ENCODE data around the gene WDR26.
"Not testable (repeated sequence)": the region's sequence is repeated elsewhere in the genome, so short reads cannot be mapped to it uniquely, and the experiment has no call there.

Gene WDR26

DNA sequence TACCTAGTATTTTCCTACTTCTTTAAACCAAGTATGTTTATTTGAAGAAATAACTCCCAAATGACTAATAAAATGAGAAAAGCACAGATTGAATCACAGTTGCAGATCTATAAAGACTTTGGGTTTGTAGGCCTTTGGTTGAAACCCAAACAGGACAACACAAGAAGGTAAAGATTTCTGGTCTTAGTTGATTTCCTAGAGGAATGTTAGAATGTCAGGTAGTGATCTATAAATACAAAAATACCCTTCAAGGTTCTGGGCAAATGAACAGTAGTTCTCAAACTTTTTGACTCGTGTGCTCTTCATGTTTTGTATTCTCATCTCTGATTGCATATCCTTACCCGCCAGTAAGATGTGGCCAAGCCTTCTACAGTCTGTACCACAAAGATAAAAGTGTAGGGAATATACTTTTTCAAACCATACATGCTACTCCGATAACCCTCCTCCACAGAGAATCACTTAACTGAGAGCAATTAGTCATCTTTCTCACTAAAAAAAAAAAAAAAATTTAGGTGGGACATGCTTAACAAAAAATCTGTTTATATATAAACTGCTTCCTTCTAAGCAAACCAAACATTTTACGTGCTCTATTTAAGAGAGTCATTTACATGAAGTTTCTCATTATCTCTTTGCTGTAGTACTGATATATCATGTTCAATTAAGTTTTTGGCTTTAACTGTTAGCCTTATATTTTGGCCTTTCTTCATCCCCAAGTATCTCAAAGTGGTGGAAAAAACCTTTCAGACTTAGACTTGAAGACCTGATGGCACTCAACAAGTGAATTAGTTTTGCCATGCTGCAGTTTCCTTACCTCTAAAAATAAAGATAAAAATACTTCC is 42.0 kb downstream of the WDR26 start:
- no peak for DNase-seq

DNA sequence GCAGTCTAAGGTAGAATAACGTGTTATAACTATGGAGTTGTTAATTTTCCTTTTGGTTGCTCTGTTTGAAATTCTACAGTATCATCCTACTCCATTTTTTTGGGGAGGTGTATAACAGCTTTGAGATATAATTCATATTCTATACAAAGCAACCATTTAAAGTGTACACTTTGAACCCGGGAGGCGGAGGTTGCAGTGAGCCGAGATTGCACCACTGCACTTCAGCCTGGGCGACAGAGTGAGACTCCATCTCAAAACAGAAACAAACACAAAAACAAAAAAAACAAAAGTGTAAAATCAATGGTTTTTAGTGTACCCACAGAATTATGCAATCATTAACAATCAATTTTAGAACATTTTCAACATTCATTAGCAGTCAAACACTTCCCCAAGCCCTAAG is 44.1 kb downstream of the WDR26 start:
- DNase-seq = no peak

DNA sequence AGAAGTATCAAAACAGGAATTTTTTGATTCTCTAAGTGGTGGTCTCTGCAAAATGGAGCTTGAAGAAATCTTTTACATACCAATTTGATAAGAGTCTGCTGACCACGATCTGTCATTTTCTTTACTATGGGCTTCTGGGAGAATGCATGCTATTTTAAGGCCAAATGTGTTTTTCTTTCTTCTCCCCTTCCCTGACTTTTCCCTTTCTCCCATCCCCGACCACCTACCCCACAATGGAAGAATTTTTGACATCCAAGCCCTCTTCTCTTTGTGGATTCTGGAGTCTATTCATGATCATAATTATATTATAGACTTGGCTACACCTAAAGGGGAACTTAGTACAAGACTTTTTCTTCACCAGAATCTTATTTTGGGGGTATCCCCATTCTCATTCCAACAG is 46.7 kb downstream of the WDR26 start:
- DNase-seq = no peak

DNA sequence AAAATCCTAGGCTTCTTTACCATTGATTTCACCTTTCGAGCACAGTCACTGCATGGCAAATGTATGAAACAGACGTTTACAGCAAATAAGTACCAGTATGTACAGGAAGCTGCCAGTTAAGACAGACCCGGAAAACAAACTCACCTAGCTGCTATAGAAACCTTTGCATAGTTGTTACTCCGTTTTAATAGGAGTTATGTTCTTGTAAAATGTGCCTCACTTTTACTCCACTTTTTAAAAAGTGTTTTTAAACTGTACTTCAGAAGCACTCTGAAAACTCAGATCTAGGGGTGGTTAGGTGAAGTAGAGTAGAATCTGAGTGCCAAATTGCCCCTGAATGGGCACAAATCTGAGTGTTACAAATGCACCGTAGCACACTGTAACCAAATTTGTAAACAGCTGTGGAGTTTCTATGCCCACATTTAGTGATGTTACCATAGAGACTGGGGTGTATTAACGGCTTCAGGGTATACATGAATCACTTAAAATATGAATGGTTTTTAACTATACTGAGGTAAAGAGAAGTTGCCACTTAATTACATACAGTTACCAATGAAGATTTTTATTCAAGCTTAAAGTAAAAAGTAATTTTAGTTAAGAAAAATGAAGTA is 47.2 kb downstream of the WDR26 start:
- DNase-seq = no peak

DNA sequence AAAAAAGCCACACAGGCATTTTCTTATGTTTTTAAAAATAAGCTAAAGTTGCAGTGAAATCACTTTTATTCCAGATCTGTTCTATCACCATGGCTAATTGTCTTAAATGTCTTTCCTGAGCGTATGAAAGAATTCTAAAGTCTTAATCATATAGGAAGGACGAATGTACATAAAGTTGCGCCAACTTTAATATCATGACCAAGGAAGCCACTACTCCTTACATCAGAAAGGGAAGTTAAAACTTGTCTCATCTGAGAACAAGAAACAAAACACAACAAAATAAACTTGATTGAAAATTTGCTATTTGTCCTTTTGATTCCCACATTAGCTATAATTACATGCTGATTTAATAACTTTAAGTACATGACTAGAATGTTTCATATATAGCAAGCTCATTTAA is 51.4 kb downstream of the WDR26 start:
- DNase-seq = no peak

DNA sequence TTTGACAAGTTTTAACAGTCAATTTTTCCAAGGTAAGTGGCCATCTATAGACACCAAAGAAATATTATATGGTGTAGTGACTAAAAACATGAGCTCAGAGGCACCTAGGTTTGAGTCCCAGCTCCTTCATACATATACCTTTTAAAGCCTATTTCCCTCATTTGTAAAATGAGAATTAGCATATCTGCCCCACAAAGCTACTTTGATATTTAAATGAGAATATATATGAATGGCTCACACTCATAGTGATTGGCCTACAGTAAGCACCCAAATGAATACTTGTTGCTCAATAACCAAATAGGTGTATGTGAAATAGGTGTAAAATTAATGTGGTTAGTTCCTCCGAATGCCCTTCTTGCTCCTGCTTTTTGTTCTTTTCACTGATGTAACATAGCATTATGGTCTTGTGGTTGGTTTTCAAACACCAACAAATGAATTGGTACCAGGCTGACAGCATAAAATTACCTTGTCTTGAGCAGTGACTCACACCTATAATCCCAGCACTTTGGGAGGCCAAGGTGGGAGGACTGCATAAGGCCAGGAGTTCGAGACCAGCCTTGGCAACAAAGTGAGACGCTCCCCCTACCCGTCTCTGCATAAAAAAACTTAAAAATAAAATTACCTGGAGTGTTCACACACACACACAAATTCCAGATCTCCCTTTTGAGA is 52.6 kb downstream of the WDR26 start:
- no peak for DNase-seq

DNA sequence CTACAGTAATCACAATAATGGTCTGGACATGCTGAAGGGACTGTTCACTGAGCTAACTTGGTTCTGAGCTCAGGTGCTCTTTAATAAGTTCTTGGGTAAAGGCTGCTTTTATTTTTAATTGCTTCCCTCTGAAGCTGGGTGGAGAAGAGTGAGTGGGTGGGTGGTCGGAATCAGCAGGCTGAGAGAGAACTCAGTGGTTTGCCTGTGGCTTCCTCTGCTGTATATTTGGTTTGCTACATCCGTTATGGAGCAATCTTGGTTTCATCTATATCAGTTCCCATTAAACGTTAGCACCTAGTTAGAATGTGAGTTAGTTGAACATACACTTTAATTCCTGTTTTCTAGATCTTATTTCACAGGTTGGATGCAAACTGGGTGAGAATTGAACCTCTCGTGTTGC is 54.6 kb downstream of the WDR26 start:
- peak; percentile 84 for DNase-seq

DNA sequence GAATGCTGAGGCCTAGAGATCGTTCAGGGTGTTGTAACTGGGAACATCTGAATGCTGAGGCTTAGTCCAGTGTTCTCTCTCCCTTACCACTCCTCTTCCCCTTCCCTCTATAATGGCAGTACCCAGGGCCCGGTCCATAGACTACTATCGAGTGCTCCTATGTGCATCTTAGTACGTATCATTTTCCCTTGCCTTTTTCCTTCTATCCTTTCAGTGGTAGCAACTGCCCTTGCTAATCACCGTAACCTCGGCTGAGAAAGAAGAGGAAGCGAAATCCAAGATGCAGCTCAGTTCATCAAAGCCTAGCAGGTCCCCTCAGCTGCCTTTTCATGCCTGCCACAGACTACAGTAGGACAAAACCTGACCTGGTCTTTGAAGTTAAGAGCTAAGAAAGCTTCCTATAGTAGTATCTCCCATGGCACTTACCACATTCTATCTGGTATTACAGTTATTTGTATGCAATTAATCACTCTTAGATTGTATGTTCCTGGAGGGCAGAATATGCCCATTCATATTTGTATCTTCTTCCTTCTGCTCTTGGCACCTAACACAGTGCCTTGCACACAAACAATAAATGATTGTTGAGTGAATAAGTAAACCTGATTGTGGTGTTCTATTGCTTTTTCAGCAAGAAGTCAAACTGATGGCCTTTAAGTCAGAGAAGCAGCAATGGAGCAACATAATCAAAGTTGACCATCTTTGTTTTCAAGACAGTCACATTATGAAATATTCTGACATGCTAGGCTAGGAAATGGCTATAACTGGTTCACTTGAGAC is 55.6 kb downstream of the WDR26 start:
- peak; percentile 69 for DNase-seq

DNA sequence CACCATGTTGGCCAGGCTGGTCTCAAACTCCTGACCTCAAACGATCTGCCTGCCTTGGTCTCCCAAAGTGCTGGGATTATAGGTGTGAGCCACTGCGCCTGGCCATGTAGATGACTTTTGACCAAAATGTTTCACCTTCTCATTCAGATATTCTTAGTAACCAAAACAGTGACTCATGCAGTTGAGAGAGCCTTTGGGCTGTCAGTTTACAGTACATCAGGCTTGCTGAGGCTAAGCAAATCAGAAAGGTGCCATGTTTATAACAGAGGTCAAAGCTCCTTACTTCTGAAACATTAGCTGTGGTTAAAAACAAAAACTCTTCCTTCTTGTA is 57.0 kb downstream of the WDR26 start:
- DNase-seq = peak; percentile 47

DNA sequence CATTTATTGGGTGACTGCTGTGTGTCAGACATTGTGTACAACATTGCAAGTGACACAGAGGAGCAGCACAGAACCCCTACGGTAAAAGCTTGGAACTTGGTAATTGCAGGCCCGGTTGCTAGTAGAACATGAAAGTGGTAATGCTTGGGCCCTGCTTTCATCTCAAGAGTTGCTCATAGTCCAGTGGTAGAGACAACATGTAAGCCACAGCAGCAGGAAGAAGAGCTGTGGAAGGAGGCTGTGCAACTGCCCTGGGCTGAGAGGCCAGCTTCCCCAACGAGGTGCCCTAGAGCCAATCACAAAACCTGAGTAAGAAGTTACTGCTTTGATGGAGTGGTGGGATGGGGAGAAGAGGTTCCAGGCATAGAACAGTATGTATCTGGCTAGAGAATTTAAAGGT is 59.5 kb downstream of the WDR26 start:
- DNase-seq = no peak

DNA sequence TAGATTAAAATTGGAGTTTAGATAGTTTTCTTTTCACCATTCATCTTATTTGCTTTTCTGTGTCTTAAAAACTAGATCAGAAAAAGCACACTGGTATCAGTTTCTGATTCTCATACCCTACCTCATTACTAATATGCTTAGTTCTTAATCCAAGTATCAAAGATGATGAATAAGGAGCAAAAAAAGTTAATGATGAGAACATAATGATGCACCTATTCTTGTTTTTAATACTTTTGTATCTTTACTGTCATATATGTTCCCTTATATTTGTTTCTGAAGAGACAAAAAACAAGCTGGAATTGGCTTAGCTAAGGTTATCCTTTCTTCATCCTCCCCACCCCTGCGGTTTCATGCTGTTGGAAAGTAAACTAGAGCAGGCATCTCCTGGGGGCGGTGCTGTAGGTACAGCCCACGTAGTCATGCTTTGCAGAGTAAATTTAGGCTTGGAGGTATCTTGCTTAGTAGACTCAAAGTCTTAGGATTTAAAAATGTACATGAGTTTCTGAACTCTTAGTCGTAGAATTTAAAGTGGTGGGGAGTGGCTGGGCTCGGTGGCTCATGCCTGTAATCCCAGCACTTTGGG is 61.5 kb downstream of the WDR26 start:
- no peak for DNase-seq

DNA sequence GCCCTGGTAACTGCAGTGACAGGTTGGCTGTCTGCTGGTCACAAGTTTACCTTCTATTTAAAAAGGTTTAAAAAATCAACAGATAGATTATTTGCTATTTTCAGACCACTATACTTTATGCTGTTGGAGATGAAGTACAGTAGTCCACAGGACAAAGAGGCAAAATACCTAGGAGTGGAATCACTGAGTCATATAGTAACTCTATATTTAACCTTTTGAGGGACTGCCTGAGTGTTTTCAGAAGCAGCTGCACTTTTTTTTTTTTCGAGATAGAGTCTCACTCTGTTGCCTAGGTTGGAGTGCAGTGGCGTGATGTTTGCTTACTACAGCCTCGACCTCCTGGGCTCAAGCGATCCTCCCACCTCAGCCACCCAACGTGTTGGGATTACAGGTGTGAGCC is 66.2 kb downstream of the WDR26 start:
- DNase-seq = no peak

DNA sequence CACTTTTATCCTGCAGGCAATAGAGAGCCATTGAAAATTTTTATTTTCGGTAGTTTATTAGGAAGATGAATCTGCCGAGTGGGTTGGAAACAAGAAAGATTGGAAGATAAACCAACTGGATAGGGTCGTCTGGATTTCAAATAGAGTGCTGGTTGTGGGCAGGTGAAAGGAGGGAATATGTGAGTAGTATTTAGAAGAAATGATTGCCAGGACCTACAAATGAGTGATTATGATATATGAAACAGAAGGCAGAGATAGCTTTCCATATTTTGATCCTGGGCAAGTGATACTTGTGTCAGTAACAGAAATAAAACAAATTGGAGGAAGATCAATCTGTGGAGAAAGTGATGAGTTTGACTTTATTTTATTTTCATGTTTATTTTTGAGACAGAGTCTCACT is 75.4 kb downstream of the WDR26 start:
- DNase-seq = no peak

DNA sequence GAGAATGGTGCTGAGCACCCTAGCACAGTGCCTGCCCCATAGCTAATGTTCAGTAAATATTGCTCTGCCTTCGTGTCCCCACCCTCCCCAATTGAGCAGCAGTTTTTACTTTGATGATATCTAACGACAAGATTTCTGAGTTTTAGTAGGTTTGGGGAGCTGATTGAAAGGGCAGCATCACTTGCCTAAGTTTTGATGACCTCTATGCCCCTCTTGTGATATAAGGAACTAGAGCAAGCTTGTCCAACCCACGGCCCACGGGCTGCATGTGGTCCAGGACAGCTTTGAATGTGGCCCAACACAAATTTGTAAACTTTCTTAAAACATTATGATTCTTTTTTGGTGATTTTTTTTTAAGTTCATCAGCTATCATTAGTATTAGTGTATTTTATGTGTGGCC is 76.4 kb downstream of the WDR26 start:
- DNase-seq = no peak

DNA sequence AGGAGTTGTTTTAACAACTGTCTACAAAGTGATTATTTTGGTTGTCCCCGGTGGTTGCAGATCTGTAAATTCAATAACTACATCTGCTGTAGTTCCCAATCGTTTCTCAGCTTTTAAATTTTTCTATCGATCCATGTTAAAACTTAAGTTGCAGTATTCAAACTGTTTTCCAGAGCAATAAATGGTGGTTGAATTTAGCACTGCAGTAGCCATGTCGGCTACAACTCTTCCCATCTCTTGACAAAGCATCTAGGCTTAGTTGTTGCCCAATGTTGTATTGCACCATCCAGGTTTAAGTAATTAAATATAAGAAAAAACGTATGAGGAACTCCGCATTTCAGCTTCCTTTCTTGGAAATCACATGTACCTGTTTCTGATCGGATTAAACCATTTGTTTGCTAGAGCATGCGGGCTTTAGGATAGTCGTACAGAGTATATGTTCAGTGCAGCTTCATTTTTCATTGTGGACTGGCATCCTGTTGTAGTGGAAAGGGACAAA is 76.9 kb downstream of the WDR26 start:
- peak; percentile 85 for DNase-seq

DNA sequence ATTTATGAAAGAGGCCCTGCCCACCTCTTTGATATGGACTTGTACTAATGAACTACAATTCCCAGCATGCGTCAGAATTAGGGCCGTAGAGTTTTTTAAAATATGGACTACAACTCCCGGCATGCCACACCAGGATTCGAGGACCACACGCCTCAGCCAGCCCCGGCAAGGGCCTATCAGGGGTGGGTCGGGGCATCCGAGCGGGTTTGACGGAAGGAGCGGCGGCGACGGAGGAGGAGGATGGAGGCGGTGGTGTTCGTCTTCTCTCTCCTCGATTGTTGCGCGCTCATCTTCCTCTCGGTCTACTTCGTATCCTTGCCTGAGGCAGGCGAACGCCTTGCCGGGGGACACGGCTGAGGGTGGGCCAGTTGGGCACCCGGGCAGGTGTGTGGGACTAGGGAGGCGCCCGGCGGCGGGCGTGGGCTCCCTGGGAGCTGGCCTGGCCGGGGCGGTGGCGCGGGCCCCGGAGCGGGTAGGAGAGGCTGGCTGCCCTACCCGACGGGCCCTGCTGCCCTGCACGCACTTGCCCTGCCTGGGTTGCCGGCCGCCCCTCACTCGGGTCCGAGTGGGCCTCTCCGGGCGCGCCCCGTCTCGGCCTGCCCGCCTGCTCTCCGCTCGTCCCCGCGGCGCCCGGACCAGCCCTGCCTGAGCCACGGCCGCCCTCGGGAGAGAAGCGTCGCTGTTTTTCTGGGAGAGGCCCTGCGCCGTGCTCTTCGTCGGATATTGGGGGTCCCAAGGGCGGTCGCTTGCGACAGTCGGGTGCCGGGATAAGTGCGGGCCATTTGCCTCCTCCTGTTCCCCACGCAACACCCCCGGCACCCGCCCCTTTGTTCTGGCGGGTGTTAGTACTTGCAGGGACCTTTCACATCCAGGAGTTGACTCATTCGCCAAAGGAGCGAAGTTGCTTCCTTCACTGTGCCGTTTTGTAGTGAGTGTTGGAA is 77.6 kb downstream of the WDR26 start, which contains the start of gene CNIH4:
Gene CNIH4, plus strand, starts transcription at position 195 of the 941 bp plus-strand sequence. Its CDS starts 46 bp downstream, at position 241.
- peak; percentile 94 for DNase-seq

DNA sequence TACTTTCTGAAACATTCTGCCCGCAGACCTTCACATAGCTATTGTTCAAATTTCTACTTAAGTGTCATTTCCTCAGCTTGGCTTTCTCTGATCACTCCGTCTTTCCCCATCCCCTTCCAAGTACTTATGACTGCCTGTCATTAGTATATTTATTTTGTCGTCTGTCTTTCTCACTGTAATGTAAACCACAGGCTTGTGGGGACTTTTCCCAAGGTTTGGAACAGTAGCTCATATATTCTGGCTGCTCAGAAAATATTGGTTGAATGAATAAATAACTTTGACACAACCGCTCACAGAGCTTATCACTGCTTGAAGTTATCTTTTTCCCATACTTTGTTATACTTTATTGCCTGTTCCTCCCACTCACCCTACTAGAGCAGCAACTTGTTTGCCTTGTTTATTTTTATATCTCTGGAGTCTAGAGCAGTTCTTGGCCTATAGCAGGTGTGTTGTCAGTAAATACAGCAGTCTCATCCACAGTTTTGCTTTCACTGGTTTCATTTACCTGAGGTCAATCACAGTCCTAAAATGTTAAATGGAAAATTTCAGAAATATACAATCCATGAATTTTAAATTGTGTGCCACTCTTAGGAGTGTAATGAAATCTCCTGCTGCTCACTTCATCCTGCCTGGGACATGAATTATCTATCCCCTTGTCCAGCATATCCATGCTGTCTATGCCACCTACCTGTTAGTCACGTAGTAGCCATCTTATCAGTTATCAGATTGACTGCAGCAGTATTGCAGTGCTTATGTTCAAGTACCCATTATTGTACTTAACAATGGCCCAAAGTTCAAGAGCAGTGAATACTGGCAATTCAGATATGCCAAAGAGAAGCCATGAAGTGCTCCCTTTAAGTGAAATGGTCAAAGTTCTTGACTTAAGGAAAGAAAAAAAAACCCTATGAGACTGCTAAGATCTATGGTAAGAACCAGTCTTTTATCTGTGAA is 80.3 kb downstream of the WDR26 start:
- no peak for DNase-seq

DNA sequence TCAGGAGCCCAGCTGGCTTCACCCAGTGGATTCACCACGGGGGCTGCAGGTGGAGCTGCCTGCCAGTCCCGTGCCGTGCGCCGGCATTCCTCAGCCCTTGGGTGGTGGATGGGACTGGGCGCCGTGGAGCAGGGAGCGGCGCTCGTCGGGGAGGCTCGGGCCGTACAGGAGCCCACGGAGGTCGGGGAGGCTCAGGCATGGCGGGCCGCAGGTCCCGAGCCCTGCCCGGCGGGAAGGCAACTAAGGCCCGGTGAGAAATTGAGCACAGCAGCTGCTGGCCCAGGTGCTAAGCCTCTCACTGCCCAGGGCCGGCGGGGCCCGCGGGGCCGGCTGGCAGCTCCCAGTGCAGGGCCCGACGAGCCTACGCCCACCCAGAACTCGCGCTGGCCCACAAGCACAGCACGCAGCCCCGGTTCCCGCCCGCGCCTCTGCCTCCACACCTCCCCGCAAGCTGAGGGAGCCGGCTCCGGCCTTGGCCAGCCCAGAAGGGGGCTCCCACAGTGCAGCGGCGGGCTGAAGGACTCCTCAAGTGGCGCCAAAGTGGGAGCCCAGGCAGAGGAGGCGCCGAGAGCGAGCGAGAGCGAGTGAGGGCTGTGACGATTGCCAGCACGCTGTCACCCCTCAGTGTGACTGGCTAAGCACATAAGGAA is 82.0 kb downstream of the WDR26 start:
- DNase-seq = not testable (repeated sequence)

DNA sequence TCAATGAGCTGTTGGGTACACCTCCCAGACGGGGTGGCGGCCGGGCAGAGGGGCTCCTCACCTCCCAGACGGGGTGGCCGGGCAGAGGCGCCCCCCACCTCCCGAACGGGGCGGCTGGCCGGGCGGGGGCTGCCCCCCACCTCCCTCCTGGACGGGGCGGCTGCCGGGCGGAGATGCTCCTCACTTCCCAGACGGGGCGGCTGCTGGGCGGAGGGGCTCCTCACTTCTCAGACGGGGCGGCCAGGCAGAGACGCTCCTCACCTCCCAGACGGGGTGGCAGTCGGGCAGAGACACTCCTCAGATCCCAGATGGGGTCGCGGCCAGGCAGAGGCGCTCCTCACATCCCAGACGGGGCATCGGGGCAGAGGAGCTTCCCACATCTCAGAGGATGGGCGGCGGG is 84.9 kb downstream of the WDR26 start:
- DNase-seq = not testable (repeated sequence)

DNA sequence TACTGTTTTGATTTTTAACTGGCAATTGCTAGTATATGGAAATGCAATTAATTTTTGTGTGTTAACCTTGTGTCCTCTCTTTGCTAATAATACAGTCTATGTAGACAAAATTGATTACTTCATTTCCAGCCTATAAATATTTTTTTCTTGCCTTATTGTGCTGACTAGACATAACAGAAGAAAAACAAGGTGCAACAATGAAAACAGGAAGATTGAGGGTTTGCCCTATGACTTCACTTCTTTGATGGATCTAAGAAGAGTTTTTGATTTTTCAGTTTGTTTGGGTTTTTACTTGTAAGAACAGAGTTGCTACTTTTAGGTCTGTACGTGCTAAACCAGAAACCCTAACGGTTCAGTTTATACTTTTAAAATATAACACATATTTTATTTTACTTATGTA is 86.5 kb downstream of the WDR26 start:
- no peak for DNase-seq
